CD14-positive monocyte (primary cell): ENCODE data around the gene GMPR. TPM values are rescaled to one million over a fixed set of nuclear protein-coding genes. Genes with fewer than 3 reads are reported as not detected.

Experiments
- DNase-seq, 3 donors: peaks; one replicate each; pipeline ENCODE4 v3.0.0-alpha.2; 2011 to 2022
- H2AFZ ChIP-seq: 2 replicates; pipeline ENCODE4 v1.6.0; 2012; ENCODE audit warnings: mild to moderate bottlenecking, low read depth, low read length, inconsistent platforms; ENCODE audit not compliant: insufficient read depth, poor library complexity, severe bottlenecking
- H3K27ac ChIP-seq, 2 donors: 1 replicate in 1 of 2; 2 replicates in 1 of 2; pipeline ENCODE4 v1.5.1; 2012 to 2013; ENCODE audit warnings: low read length in 2 of 2, control low read depth in 1 of 2, inconsistent platforms in 1 of 2, low read depth in 1 of 2, mild to moderate bottlenecking in 1 of 2
- H3K27me3 ChIP-seq, 2 donors: one replicate each; pipeline versions ENCODE4 v1.6.0 to v1.6.1; 2011 to 2013; ENCODE audit warnings: low read length in 2 of 2; ENCODE audit not compliant: control insufficient read depth in 2 of 2, insufficient read depth in 2 of 2
- H3K36me3 ChIP-seq, 2 donors: replicated peaks in 1 of 2; 1 replicate in 1 of 2; 2 replicates in 1 of 2; pipeline versions ENCODE4 v1.5.1 to v1.6.1; 2012 to 2013; ENCODE audit warnings: low read length in 2 of 2, control low read depth in 1 of 2, inconsistent platforms in 1 of 2, mild to moderate bottlenecking in 1 of 2; ENCODE audit not compliant: insufficient read depth in 2 of 2, control insufficient read depth in 1 of 2
- H3K4me1 ChIP-seq, 2 donors: 1 replicate in 1 of 2; 2 replicates in 1 of 2; pipeline versions ENCODE4 v1.5.1 to v1.6.1; 2012 to 2013; ENCODE audit warnings: low read length in 2 of 2, control low read depth in 1 of 2, inconsistent platforms in 1 of 2, mild to moderate bottlenecking in 1 of 2, moderate library complexity in 1 of 2; ENCODE audit not compliant: insufficient read depth in 2 of 2, control insufficient read depth in 1 of 2
- H3K4me2 ChIP-seq: replicated peaks from 2 replicates; pipeline ENCODE3; 2012; ENCODE audit warnings: low read length, moderate library complexity, mild to moderate bottlenecking; ENCODE audit not compliant: poor library complexity, severe bottlenecking; ENCODE audit errors: extremely low read depth
- H3K4me3 ChIP-seq, 3 experiments: fragments of 200-600 bp in 1 of 3; sonication (generic) in 1 of 3; replicated peaks in 1 of 3; 1 replicate in 2 of 3; 2 replicates in 1 of 3; pipeline ENCODE4 v1.5.1; 2011 to 2013; ENCODE audit warnings: low read length in 3 of 3, mild to moderate bottlenecking in 3 of 3, control low read depth in 2 of 3, low read depth in 2 of 3, inconsistent platforms in 1 of 3, moderate library complexity in 1 of 3
- H3K79me2 ChIP-seq: 2 replicates; pipeline ENCODE4 v1.6.0; 2012; ENCODE audit warnings: mild to moderate bottlenecking, control low read depth, inconsistent platforms, low read length, moderate library complexity; ENCODE audit not compliant: insufficient read depth
- H3K9ac ChIP-seq: 2 replicates; pipeline ENCODE4 v1.6.0; 2017; ENCODE audit warnings: low read length, mild to moderate bottlenecking; ENCODE audit not compliant: insufficient read depth, poor library complexity, severe bottlenecking
- H3K9me3 ChIP-seq, 2 donors: replicated peaks in 1 of 2; 1 replicate in 1 of 2; 2 replicates in 1 of 2; pipeline versions ENCODE4 v1.5.1 to v1.6.1; 2012 to 2013; ENCODE audit warnings: low read length in 2 of 2, control low read depth in 1 of 2; ENCODE audit not compliant: control insufficient read depth in 1 of 2, insufficient read depth in 1 of 2
- H4K20me1 ChIP-seq: 2 replicates; pipeline ENCODE4 v1.6.0; 2012; ENCODE audit warnings: mild to moderate bottlenecking, low read length, control low read depth, moderate library complexity; ENCODE audit not compliant: insufficient read depth
- H3K27ac Mint-ChIP-seq, 7 donors: one replicate each; pipeline ENCODE4 v1.8.0; 2020; ENCODE audit warnings: mild to moderate bottlenecking in 7 of 7, mixed read lengths in 7 of 7, moderate library complexity in 6 of 7, inconsistent platforms in 2 of 7
- H3K27me3 Mint-ChIP-seq, 3 donors: one replicate each; pipeline ENCODE4 v1.8.0; 2021 to 2022; ENCODE audit warnings: low read depth in 3 of 3, mild to moderate bottlenecking in 3 of 3, mixed read lengths in 3 of 3, moderate library complexity in 3 of 3, inconsistent platforms in 1 of 3
- H3K36me3 Mint-ChIP-seq, 2 donors: one replicate each; pipeline ENCODE4 v1.8.0; 2020; ENCODE audit warnings: mixed read lengths in 2 of 2, inconsistent platforms in 1 of 2, mild to moderate bottlenecking in 1 of 2
- H3K4me1 Mint-ChIP-seq: one replicate; pipeline ENCODE4 v1.8.0; 2020; ENCODE audit warnings: mild to moderate bottlenecking, mixed read lengths
- H3K4me3 Mint-ChIP-seq, 2 donors: one replicate each; pipeline ENCODE4 v1.8.0; 2020; ENCODE audit warnings: mild to moderate bottlenecking in 2 of 2, mixed read lengths in 2 of 2, moderate library complexity in 1 of 2
- H3K9me3 Mint-ChIP-seq, 7 donors: one replicate each; pipeline ENCODE4 v1.8.0; 2020 to 2022; ENCODE audit warnings: mixed read lengths in 7 of 7, mild to moderate bottlenecking in 6 of 7, moderate library complexity in 6 of 7, inconsistent platforms in 2 of 7
- CTCF ChIP-seq: fragments of 200-600 bp; IDR thresholded peaks from one replicate; pipeline ENCODE4 v1.8.0; 2022; ENCODE audit warnings: antibody characterized with exemption, mild to moderate bottlenecking
- WGBS: methylation state at CpG from one replicate; pipeline ENCODE4 v1.1.5; 2013; ENCODE audit warnings: missing lambda C conversion rate; ENCODE audit not compliant: insufficient coverage; 5-methylcytosine and 5-hydroxymethylcytosine counted together
- intact Hi-C, 2 donors: fragments of 100-400 bp; cut with micrococcal nuclease; formaldehyde crosslinking; loops; one replicate each; pipeline versions ENCODE4 v1.15.0 to v1.15.1; 2023
- polyA plus RNA-seq, 3 donors: library from polyadenylated mRNA; depleted of rRNA in 1 of 3; unstranded in 2 of 3; stranded (reverse) in 1 of 3; fragments of 300-500 nt in 2 of 3; fragments of >200 nt in 1 of 3; fragmentation: Illumina TruSeq in 2 of 3; gene quantifications; 1 replicate in 2 of 3; 2 replicates in 1 of 3; pipeline ENCODE4 v1.2.3, GENCODE V29; 2012 to 2021

GMPR gene
- polyA plus RNA-seq, 3 donors: 1.9 to 3.8 (median 3.2) TPM

- no peak for DNase-seq
- peaks cover 0 to 24% of the 10 kb centered on the region in 2 donors for H3K4me1 ChIP-seq
- no peak overlapping the region for H3K4me2 ChIP-seq
- Mint-ChIP-seq H3K36me3 (no peaks in the 10 kb centered on the region), H3K27me3 (peaks cover 5 to 6% (median 5%) of the 10 kb centered on the region in 3 donors), H3K27ac (no peak overlapping the region), H3K4me3 (peak overlapping the region in 1 of 2 donors; percentile 28), H3K9me3 (peaks cover 0 to 7% (median 3%) of the 10 kb centered on the region in 7 donors), H3K4me1 (peaks cover 6% of the 10 kb centered on the region)
- H4K20me1 ChIP-seq: no peaks in the 10 kb centered on the region
- no peaks in the 10 kb centered on the region for H3K79me2 ChIP-seq
- H3K27me3 ChIP-seq: peaks cover 0 to 3% of the 10 kb centered on the region in 2 donors
- H3K4me3 ChIP-seq: no peak overlapping the region
- no peaks in the 10 kb centered on the region for H3K36me3 ChIP-seq
- no peak overlapping the region for H3K9ac ChIP-seq
- peaks cover 0 to 3% of the 10 kb centered on the region in 2 donors for H3K9me3 ChIP-seq
- H2AFZ ChIP-seq: no peak overlapping the region
- intact Hi-C loops: no loop called here
- TF ChIP-seq CTCF: no peak
- WGBS: 100% methylated on average over 4 of the region's 5 CpGs
- no peak overlapping the region for H3K27ac ChIP-seq
Measured at GRCh38 chr6:16228043-16228442, 10.3 kb upstream of the GMPR start.

- H3K4me1 Mint-ChIP-seq: peaks cover 6% of the 10 kb centered on the region
- H3K9me3 ChIP-seq: peaks cover 0 to 3% of the 10 kb centered on the region in 2 donors
- H3K9ac ChIP-seq: no peak overlapping the region
- no peak overlapping the region for H2AFZ ChIP-seq
- H3K27ac Mint-ChIP-seq: no peak overlapping the region
- H3K4me3 ChIP-seq: no peak overlapping the region
- H3K4me2 ChIP-seq: no peak overlapping the region
- no peaks in the 10 kb centered on the region for H4K20me1 ChIP-seq
- 74% methylated on average over 16 of the region's 20 CpGs for WGBS
- H3K27ac ChIP-seq: no peak overlapping the region
- peaks cover 0 to 3% of the 10 kb centered on the region in 2 donors for H3K27me3 ChIP-seq
- no peaks in the 10 kb centered on the region for H3K36me3 ChIP-seq
- H3K79me2 ChIP-seq: no peaks in the 10 kb centered on the region
- peaks cover 0 to 24% of the 10 kb centered on the region in 2 donors for H3K4me1 ChIP-seq
- intact Hi-C loops: no loop called here
- H3K4me3 Mint-ChIP-seq: no peak overlapping the region
- peaks cover 0 to 9% (median 4%) of the 10 kb centered on the region in 7 donors for H3K9me3 Mint-ChIP-seq
- no peaks in the 10 kb centered on the region for H3K36me3 Mint-ChIP-seq
- peak in 1 of 3 donors; percentile 29 for DNase-seq
- peaks cover 5 to 8% (median 5%) of the 10 kb centered on the region in 3 donors for H3K27me3 Mint-ChIP-seq
- no peak for TF ChIP-seq CTCF
Measured at GRCh38 chr6:16228709-16229665, 9.4 kb upstream of the GMPR start.
